Sigmoid colon (tissue), 4 donors: ENCODE results near the gene DTX1.

ENCODE experiments used
- EP300 ChIP-seq, 4 donors: sonication (generic); formaldehyde crosslinking; IDR thresholded peaks; one replicate each; pipeline ENCODE4 v1.6.1; 2017; ENCODE audit warnings: antibody characterized with exemption in 4 of 4
- TF ChIP-seq, protein P1 (sequence below), 4 experiments: fragments of 450-650 bp in 3 of 4; fragments of 200-600 bp in 1 of 4; IDR thresholded peaks; one replicate each; pipeline ENCODE4 v1.5.1; 2016 to 2019; ENCODE audit warnings: antibody characterized with exemption in 4 of 4, mild to moderate bottlenecking in 3 of 4, moderate library complexity in 2 of 4

DNA sequence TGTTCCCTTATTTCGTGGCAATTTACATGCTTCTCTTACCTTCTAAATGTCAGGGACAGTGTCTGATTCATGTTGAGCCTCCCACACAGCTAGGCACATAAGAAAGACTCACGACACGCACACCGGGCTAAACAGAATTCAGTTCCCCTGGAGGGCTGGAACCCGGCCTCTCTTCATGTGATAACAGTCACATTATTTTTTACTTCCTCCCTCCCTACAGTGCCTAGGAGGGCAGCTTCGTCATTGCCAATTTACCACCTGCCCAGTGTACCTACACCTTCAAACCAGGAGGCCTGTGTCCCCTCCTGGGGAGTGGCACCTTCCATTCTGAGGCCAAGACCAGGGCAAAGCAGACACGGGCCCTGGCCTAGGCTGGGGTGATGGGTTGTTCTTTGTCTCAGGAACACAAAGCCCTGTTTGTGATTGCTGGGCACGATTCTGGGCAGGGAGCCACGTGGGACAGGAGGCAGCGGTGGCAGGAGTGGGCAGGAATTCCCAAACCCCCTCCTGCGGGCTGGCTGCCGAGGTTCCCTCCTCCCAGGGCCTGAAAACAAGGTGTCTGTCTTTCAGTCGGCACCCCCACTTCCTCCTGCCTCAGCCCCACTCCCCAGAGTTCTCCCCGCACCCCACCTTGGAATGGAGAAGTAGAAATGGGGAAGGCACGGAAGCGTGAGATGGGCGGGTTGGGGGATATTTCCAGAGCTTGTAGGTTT is 85.8 kb downstream of the DTX1 start:
- no peak for TF ChIP-seq EP300 (IDR thresholded peaks at IDR 0.05)
- TF ChIP-seq, protein P1, sequence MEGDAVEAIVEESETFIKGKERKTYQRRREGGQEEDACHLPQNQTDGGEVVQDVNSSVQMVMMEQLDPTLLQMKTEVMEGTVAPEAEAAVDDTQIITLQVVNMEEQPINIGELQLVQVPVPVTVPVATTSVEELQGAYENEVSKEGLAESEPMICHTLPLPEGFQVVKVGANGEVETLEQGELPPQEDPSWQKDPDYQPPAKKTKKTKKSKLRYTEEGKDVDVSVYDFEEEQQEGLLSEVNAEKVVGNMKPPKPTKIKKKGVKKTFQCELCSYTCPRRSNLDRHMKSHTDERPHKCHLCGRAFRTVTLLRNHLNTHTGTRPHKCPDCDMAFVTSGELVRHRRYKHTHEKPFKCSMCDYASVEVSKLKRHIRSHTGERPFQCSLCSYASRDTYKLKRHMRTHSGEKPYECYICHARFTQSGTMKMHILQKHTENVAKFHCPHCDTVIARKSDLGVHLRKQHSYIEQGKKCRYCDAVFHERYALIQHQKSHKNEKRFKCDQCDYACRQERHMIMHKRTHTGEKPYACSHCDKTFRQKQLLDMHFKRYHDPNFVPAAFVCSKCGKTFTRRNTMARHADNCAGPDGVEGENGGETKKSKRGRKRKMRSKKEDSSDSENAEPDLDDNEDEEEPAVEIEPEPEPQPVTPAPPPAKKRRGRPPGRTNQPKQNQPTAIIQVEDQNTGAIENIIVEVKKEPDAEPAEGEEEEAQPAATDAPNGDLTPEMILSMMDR (IDR thresholded peaks at IDR 0.05) = no peak
